Prostate gland (tissue), 2 donors: Measurements from ENCODE around the gene H6PD.

ENCODE experiments used
- POLR2A ChIP-seq: fragments of 450-650 bp; IDR thresholded peaks from one replicate; pipeline ENCODE4 v1.6.1; 2016; ENCODE audit warnings: antibody characterized with exemption, mild to moderate bottlenecking
- POLR2AphosphoS5 ChIP-seq: sonication (generic); formaldehyde crosslinking; IDR thresholded peaks from one replicate; pipeline ENCODE4 v1.6.1; 2017; ENCODE audit warnings: antibody characterized with exemption
- TF ChIP-seq, protein P1 (sequence below), 4 experiments: fragments of 200-600 bp in 2 of 4; fragments of 450-650 bp in 2 of 4; sonication (generic) in 2 of 4; IDR thresholded peaks; 1 replicate in 3 of 4; 2 replicates in 1 of 4; pipeline ENCODE4 v1.5.1; 2016 to 2019; ENCODE audit warnings: antibody characterized with exemption in 4 of 4, mild to moderate bottlenecking in 2 of 4, moderate library complexity in 2 of 4

DNA sequence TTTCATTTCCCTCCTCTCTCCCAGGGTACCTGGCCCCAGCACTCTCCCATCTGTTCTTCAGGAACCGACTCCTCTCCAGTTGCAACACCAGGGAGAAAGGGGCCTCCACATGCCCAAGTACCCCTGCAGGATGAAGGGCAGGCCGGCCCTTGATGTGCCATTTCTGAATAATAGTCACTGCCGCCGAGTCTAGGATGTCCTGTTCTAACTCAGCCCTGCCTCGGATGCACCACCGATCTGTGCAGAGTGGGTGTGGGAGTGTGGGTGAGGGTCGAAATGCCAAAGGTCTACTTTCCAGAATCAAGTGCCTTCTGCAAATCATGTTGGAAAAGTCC, 32.7 kb downstream of the H6PD start:
- TF ChIP-seq, protein P1, sequence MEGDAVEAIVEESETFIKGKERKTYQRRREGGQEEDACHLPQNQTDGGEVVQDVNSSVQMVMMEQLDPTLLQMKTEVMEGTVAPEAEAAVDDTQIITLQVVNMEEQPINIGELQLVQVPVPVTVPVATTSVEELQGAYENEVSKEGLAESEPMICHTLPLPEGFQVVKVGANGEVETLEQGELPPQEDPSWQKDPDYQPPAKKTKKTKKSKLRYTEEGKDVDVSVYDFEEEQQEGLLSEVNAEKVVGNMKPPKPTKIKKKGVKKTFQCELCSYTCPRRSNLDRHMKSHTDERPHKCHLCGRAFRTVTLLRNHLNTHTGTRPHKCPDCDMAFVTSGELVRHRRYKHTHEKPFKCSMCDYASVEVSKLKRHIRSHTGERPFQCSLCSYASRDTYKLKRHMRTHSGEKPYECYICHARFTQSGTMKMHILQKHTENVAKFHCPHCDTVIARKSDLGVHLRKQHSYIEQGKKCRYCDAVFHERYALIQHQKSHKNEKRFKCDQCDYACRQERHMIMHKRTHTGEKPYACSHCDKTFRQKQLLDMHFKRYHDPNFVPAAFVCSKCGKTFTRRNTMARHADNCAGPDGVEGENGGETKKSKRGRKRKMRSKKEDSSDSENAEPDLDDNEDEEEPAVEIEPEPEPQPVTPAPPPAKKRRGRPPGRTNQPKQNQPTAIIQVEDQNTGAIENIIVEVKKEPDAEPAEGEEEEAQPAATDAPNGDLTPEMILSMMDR (IDR thresholded peaks at IDR 0.05) = peak in 1 of 4 experiments; percentile 2
- TF ChIP-seq POLR2A = no peak
- no peak for TF ChIP-seq POLR2AphosphoS5
